ENCODE results near the gene NEMP1. TPM values are rescaled to one million over a fixed set of nuclear protein-coding genes. Genes with fewer than 3 reads are reported as not detected.
A peak's percentile ranks its signal among the peaks of the same experiment; 100 is the strongest.

The NEMP1 gene
- total RNA-seq, 6 experiments from 2014 or later = 3.8 to 6.2 (median 4.8) TPM

DNA sequence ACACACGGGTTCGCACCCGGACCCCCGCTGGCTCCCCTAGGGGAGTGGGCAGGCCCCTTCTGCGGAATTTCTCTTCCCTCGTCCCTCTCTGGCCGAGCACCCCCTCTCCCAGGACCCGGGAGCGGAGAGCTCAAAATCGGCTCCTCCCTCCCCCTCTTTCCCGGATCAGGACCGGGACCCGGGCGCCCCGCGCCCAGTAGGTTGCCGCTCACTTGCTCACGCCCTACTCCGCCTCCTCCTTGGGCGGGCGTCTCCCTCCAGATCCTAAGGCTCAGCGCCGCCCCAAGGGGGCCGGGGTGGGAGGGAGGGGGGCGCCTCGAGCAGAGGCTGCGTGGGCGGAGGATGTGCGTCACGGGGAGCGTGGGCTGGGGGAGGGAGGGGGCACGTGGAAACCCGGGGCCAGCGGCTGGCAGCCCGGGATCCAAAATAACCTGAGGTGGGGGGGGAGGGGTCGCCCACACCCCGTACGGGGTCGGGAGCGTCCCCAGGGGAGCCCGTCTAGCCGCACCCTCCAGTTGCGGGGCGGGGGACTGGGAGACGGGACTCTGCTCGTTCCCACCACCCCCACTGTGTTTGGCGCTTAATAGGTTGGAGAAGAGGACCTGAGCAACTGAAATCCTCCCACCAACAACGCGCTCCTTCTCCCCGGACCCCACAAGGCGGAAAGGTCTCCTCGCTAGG lies 8.6 kb upstream of the NEMP1 start:
- H3K27me3 ChIP-seq = no peaks in the 10 kb centered on the region
- DNase-seq (peak; percentile 85 to 91 (median 89)), ATAC-seq (peak; percentile 40 to 56 (median 44))
- intact Hi-C loops (cut with DNase I) = no loop called here
- TF ChIP-seq POLR2A (IDR thresholded peaks at IDR 0.05) = peak; percentile 58
- TF ChIP-seq CTCF (IDR thresholded peaks at IDR 0.05) = no peak
- peaks cover 0 to 12% (median 6%) of the 10 kb centered on the region in 4 donors for H3K36me3 ChIP-seq
- peaks cover 0 to 20% (median 10%) of the 10 kb centered on the region in 4 donors for H3K4me1 ChIP-seq
- H3K9me3 ChIP-seq = no peaks in the 10 kb centered on the region
- H3K27ac ChIP-seq = peak overlapping the region; percentile 96 to 98 (median 98)
- H3K4me3 ChIP-seq = peak overlapping the region; percentile 58 to 78 (median 68)
- WGBS (ENCODE audit: insufficient coverage, low coverage, low lambda C conversion rate, missing lambda C conversion rate) = under 1% methylated on average over 18 of the region's 52 CpGs

DNA sequence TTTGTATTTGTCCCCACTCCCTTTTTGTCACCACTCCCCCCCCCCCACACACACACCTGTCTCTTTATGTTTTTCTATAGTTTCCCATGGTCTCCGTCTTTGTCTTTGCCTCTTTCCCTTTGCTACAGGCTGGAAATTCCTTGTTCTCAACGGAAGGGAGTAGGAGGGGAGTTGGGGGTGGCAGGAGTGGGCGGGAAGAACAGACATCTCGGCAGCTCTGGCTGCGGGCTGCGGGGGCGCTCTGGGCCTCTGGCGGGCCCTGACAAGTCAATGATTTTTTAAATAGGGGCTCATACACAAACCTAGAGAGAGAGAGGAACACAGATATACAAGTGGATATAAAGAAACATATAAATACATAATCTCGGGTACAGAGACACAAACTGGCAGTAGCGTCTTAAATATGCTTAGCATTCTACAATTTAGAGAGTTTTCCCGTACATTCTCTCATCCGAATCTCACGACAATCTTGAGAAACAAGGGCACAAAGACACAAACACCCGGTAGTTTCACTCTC lies 8.0 kb upstream of the NEMP1 start:
- peaks cover 0 to 20% (median 10%) of the 10 kb centered on the region in 4 donors for H3K4me1 ChIP-seq
- ATAC-seq (peak in 1 of 4 donors; percentile 5), DNase-seq (peak in 2 of 3 donors; percentile 65 to 67)
- no peak for TF ChIP-seq POLR2A (IDR thresholded peaks at IDR 0.05)
- peak in 3 of 4 donors; percentile 19 to 31 (median 28) for TF ChIP-seq CTCF (IDR thresholded peaks at IDR 0.05)
- peak overlapping the region; percentile 96 to 98 (median 98) for H3K27ac ChIP-seq
- H3K4me3 ChIP-seq = peak overlapping the region; percentile 58 to 78 (median 68)
- no peaks in the 10 kb centered on the region for H3K27me3 ChIP-seq
- no peaks in the 10 kb centered on the region for H3K9me3 ChIP-seq
- peaks cover 0 to 7% (median 2%) of the 10 kb centered on the region in 4 donors for H3K36me3 ChIP-seq
- intact Hi-C loops (cut with DNase I) = no loop called here
- 2% methylated on average over 14 of the region's 14 CpGs for WGBS (ENCODE audit: insufficient coverage, low coverage, low lambda C conversion rate, missing lambda C conversion rate)

GRCh38 chr12:57085999-57086492 lies 7.5 kb upstream of the NEMP1 start:
- no peak for DNase-seq
- ATAC-seq = no peak
- Histone ChIP-seq H3K4me3 (no peak overlapping the region), H3K9me3 (no peaks in the 10 kb centered on the region), H3K27me3 (no peaks in the 10 kb centered on the region), H3K27ac (peak overlapping the region in 2 of 3 donors; percentile 96 to 98), H3K36me3 (peaks cover 0 to 2% (median 0%) of the 10 kb centered on the region in 4 donors), H3K4me1 (peaks cover 0 to 19% (median 7%) of the 10 kb centered on the region in 4 donors)
- WGBS (ENCODE audit: insufficient coverage, low coverage, low lambda C conversion rate, missing lambda C conversion rate) = 40% methylated on average over 8 of the region's 12 CpGs
- intact Hi-C loops (cut with DNase I) = no loop called here
- TF ChIP-seq POLR2A (IDR thresholded peaks at IDR 0.05) = no peak
- TF ChIP-seq CTCF (IDR thresholded peaks at IDR 0.05) = no peak

DNA sequence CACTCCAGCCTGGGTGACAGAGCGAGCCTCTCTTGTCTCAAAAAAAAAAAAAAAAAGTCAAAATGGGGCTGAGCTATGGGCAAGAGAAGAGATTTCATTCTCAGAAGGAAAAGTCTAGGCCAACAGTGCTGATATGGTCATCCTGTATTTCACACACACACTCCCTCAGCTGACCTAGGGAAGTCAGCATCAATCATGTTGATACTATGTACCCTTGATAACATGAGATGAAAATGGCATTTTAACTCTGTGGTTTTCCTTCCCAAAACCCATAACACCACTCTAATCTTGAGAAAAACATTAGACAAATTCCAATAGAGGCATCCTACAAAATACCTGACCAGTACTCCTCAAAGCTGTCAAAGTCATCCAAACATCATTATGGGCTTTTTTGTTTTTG lies 2.3 kb upstream of the NEMP1 start:
- no peak overlapping the region for H3K4me3 ChIP-seq
- no peak overlapping the region for H3K27ac ChIP-seq
- no peaks in the 10 kb centered on the region for H3K36me3 ChIP-seq
- no peaks in the 10 kb centered on the region for H3K27me3 ChIP-seq
- no peak for DNase-seq
- peaks cover 0 to 9% (median 3%) of the 10 kb centered on the region in 4 donors for H3K4me1 ChIP-seq
- TF ChIP-seq POLR2A (IDR thresholded peaks at IDR 0.05) (no peak), CTCF (IDR thresholded peaks at IDR 0.05) (no peak)
- no peak for ATAC-seq
- intact Hi-C loops (cut with DNase I) = no loop called here
- H3K9me3 ChIP-seq = no peaks in the 10 kb centered on the region
- 67% methylated on average over 1 of the region's 1 CpG for WGBS (ENCODE audit: insufficient coverage, low coverage, low lambda C conversion rate, missing lambda C conversion rate)

Measured in right lobe of liver (tissue), 6 donors.